Natural killer cell (primary cell): Measurements from ENCODE around the gene TTC21A. TPM values are rescaled to one million over a fixed set of nuclear protein-coding genes. Genes with fewer than 3 reads are reported as not detected.

Source experiments
- ATAC-seq, 3 donors: fragments of 150-1000 bp in 2 of 3; fragments of 200-7000 bp in 1 of 3; cut with Tn5 transposase; 1 replicate in 1 of 3; 2 replicates in 2 of 3; pipeline ENCODE4 v1.10.0; 2021; ENCODE audit warnings: mild to moderate bottlenecking in 2 of 3, moderate library complexity in 2 of 3
- DNase-seq, 2 donors: peaks; one replicate each; pipeline versions ENCODE4 v3.0.0 to v3.0.0-alpha.2; 2013 to 2021; ENCODE audit warnings: mixed read lengths in 1 of 2
- H3K27ac ChIP-seq: one replicate; pipeline ENCODE4 v1.5.1; 2013; ENCODE audit warnings: mild to moderate bottlenecking, low read length
- H3K27me3 ChIP-seq: one replicate; pipeline ENCODE4 v1.6.1; 2013; ENCODE audit warnings: low read length; ENCODE audit not compliant: control insufficient read depth, insufficient read depth
- H3K36me3 ChIP-seq: one replicate; pipeline ENCODE4 v1.6.1; 2013; ENCODE audit warnings: low read length; ENCODE audit not compliant: control insufficient read depth, insufficient read depth
- H3K4me1 ChIP-seq: one replicate; pipeline ENCODE4 v1.6.1; 2013; ENCODE audit warnings: low read length; ENCODE audit not compliant: control insufficient read depth, insufficient read depth
- H3K4me3 ChIP-seq: one replicate; pipeline ENCODE4 v1.5.1; 2013; ENCODE audit warnings: low read length
- H3K9me3 ChIP-seq: one replicate; pipeline ENCODE4 v1.6.1; 2013; ENCODE audit warnings: low read length; ENCODE audit not compliant: control insufficient read depth, insufficient read depth
- H3K27ac Mint-ChIP-seq, 2 donors: one replicate each; pipeline ENCODE4 v1.8.0; 2022; ENCODE audit warnings: mild to moderate bottlenecking in 2 of 2, mixed read lengths in 2 of 2, moderate library complexity in 1 of 2
- H3K27me3 Mint-ChIP-seq, 2 donors: one replicate each; pipeline ENCODE4 v1.8.0; 2022; ENCODE audit warnings: low read depth in 2 of 2, mixed read lengths in 2 of 2
- H3K36me3 Mint-ChIP-seq: one replicate; pipeline ENCODE4 v1.8.0; 2022; ENCODE audit warnings: mixed read lengths
- H3K4me1 Mint-ChIP-seq, 2 donors: one replicate each; pipeline ENCODE4 v1.8.0; 2022; ENCODE audit warnings: mixed read lengths in 2 of 2
- H3K4me3 Mint-ChIP-seq: one replicate; pipeline ENCODE4 v1.8.0; 2022; ENCODE audit warnings: mild to moderate bottlenecking, moderate library complexity, mixed read lengths
- H3K9me3 Mint-ChIP-seq, 2 donors: one replicate each; pipeline ENCODE4 v1.8.0; 2022; ENCODE audit warnings: mixed read lengths in 2 of 2
- CTCF ChIP-seq: fragments of 200-600 bp; IDR thresholded peaks from one replicate; pipeline ENCODE4 v1.8.0; 2022; ENCODE audit warnings: antibody characterized with exemption
- WGBS: methylation state at CpG from one replicate; pipeline ENCODE4 v1.1.7; 2013; ENCODE audit warnings: missing lambda C conversion rate; ENCODE audit not compliant: insufficient coverage; 5-methylcytosine and 5-hydroxymethylcytosine counted together
- intact Hi-C: fragments of 100-400 bp; cut with micrococcal nuclease; formaldehyde crosslinking; loops from one replicate; pipeline ENCODE4 v1.14.2; 2022
- total RNA-seq, 4 donors: library from RNA; stranded (reverse); fragments of 120-200 nt in 1 of 4; gene quantifications; one replicate each; pipeline versions ENCODE4 v1.2.3 to v1.2.4, GENCODE V29; 2013 to 2022

Gene TTC21A
- total RNA-seq, 3 donors from 2014 or later (not counting 1 experiment from before 2014, with no cell fraction given) = 2.1 to 3.9 (median 2.4) TPM

GRCh38 chr3:39106851-39107387, 561 bp upstream of the TTC21A start:
- Histone ChIP-seq H3K9me3 (no peaks in the 10 kb centered on the region), H3K4me1 (peaks cover 28% of the 10 kb centered on the region), H3K27ac (no peak overlapping the region), H3K4me3 (peak overlapping the region; percentile 73), H3K36me3 (no peaks in the 10 kb centered on the region), H3K27me3 (no peaks in the 10 kb centered on the region)
- Mint-ChIP-seq H3K27ac (peak overlapping the region; percentile 5 to 76), H3K4me3 (peak overlapping the region; percentile 83), H3K4me1 (peaks cover 42 to 52% of the 10 kb centered on the region in 2 donors), H3K9me3 (no peaks in the 10 kb centered on the region), H3K27me3 (peaks cover 20 to 49% of the 10 kb centered on the region in 2 donors), H3K36me3 (no peaks in the 10 kb centered on the region)
- intact Hi-C loops = loop anchor here (10.0 kb wide), 1 partner anchor 78 kb away; no protein-coding TSS in a partner anchor
- DNase-seq (peak in 1 of 2 donors; percentile 43), ATAC-seq (peak; percentile 14 to 17 (median 14))
- TF ChIP-seq CTCF = no peak
- under 1% methylated on average over 55 of the region's 55 CpGs for WGBS

GRCh38 chr3:39108200-39108710, 775 bp downstream of the TTC21A start:
- H3K4me1 ChIP-seq = peaks cover 28% of the 10 kb centered on the region
- 0% methylated on average over 2 of the region's 2 CpGs for whole genome bisulfite sequencing
- ATAC-seq (peak; percentile 41 to 68 (median 58)), DNase-seq (peak in 1 of 2 donors; percentile 73)
- H3K27ac ChIP-seq = peak overlapping the region; percentile 52
- peak overlapping the region; percentile 73 for H3K4me3 ChIP-seq
- peak overlapping the region; percentile 95 for H3K4me3 Mint-ChIP-seq
- no peaks in the 10 kb centered on the region for H3K36me3 Mint-ChIP-seq
- no peak for TF ChIP-seq CTCF
- H3K4me1 Mint-ChIP-seq = peaks cover 42 to 43% of the 10 kb centered on the region in 2 donors
- intact Hi-C loops = loop anchor here (10.0 kb wide), 1 partner anchor 77 kb away; no protein-coding TSS in a partner anchor
- no peaks in the 10 kb centered on the region for H3K9me3 ChIP-seq
- H3K27me3 ChIP-seq = no peaks in the 10 kb centered on the region
- peaks cover 28 to 58% of the 10 kb centered on the region in 2 donors for H3K27me3 Mint-ChIP-seq
- H3K27ac Mint-ChIP-seq = peak overlapping the region; percentile 76 to 85
- no peaks in the 10 kb centered on the region for H3K9me3 Mint-ChIP-seq
- H3K36me3 ChIP-seq = no peaks in the 10 kb centered on the region

GRCh38 chr3:39109086-39109485, 1.6 kb downstream of the TTC21A start:
- H3K27me3 Mint-ChIP-seq = peaks cover 31 to 67% of the 10 kb centered on the region in 2 donors
- H3K4me3 ChIP-seq = no peak overlapping the region
- 96% methylated on average over 5 of the region's 5 CpGs for WGBS
- no peaks in the 10 kb centered on the region for H3K9me3 ChIP-seq
- peaks cover 28% of the 10 kb centered on the region for H3K4me1 ChIP-seq
- no peak for ATAC-seq
- no peak for TF ChIP-seq CTCF
- H3K36me3 Mint-ChIP-seq = no peaks in the 10 kb centered on the region
- peak overlapping the region in 1 of 2 donors; percentile 85 for H3K27ac Mint-ChIP-seq
- H3K36me3 ChIP-seq = no peaks in the 10 kb centered on the region
- H3K27me3 ChIP-seq = no peaks in the 10 kb centered on the region
- H3K9me3 Mint-ChIP-seq = no peaks in the 10 kb centered on the region
- no peak overlapping the region for H3K27ac ChIP-seq
- peaks cover 42 to 43% of the 10 kb centered on the region in 2 donors for H3K4me1 Mint-ChIP-seq
- no peak for DNase-seq
- intact Hi-C loops = loop anchor here (10.0 kb wide), 1 partner anchor 76 kb away; no protein-coding TSS in a partner anchor
- H3K4me3 Mint-ChIP-seq = peak overlapping the region; percentile 95
